ENCODE measurements around the gene CACNA1C.

CACNA1C gene

DNA sequence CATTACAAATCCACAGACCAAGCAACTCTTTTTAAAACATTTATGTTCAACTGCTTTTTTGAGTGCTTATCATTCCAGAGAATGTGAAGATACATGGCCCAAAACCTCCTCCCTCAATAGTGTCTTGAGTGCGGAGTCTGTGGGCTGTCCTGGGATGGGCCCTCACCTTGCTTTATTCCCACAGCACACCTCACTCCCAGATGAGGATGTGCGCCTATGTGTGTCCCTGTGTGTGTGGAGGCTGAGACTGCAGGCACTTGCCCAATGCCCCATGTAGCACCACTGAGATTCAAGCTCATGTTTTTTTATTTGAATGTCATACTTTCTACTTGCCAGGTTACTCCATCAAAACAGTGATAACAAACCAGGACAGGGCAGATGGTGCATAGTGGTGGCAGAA is 291.7 kb downstream of the CACNA1C start:
- in situ Hi-C loops (cut with HindIII; ENCODE audit: low sequenced_read_pairs) = no loop called here
- no peak for DNase-seq (ENCODE audit: low read depth)
- H3K4me3 ChIP-seq (ENCODE audit: low read depth, low read length) = no peak overlapping the region
- TF ChIP-seq, protein P1, sequence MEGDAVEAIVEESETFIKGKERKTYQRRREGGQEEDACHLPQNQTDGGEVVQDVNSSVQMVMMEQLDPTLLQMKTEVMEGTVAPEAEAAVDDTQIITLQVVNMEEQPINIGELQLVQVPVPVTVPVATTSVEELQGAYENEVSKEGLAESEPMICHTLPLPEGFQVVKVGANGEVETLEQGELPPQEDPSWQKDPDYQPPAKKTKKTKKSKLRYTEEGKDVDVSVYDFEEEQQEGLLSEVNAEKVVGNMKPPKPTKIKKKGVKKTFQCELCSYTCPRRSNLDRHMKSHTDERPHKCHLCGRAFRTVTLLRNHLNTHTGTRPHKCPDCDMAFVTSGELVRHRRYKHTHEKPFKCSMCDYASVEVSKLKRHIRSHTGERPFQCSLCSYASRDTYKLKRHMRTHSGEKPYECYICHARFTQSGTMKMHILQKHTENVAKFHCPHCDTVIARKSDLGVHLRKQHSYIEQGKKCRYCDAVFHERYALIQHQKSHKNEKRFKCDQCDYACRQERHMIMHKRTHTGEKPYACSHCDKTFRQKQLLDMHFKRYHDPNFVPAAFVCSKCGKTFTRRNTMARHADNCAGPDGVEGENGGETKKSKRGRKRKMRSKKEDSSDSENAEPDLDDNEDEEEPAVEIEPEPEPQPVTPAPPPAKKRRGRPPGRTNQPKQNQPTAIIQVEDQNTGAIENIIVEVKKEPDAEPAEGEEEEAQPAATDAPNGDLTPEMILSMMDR (IDR thresholded peaks at IDR 0.05; ENCODE audit: low read depth, low read length, missing control alignments) = no peak

DNA sequence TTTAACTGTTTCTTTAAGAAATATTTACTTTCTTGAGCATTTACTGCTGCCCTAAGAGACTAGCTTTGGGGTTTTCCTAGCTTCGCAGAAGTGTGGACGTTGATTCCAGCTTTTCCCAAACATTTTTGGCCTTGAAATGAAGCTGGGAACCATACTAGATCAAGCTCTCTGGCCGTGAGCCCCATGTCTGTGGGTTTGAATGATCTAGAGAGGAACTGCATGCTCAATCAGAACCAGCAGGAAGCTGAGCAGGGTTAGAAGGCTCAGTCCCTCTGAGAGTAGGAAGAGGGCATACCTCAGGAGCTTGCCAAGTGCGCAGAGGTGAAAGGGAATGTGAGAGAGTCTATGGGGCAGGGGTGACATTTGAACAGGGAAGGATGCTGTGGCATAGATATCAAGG is 292.1 kb downstream of the CACNA1C start:
- TF ChIP-seq, protein P1 (IDR thresholded peaks at IDR 0.05; ENCODE audit: low read depth, low read length, missing control alignments) = no peak
- in situ Hi-C loops (cut with HindIII; ENCODE audit: low sequenced_read_pairs) = no loop called here
- no peak overlapping the region for H3K4me3 ChIP-seq (ENCODE audit: low read depth, low read length)
- peak; percentile 58 for DNase-seq (ENCODE audit: low read depth)

DNA sequence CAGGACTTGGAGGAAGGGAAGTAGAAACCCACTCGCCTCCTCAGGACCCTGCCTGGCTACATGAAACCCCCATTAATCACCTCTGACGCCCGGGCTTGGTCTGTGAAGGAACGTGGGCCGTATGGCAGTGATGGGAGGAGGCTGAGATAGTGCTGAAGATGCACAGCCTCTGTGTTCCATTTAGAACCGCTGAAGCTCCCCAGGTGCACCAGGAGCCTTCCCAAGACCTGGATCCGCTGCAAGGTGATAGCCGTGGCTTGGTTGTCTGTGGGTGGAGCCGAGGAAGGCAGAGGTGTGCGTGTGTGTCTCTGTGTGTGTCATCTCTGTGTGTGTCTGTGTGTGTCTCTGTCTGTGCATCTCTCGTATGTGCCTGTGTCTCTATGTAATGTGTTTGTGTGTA is 293.1 kb downstream of the CACNA1C start:
- TF ChIP-seq, protein P1 (IDR thresholded peaks at IDR 0.05; ENCODE audit: low read depth, low read length, missing control alignments) = no peak
- H3K4me3 ChIP-seq (ENCODE audit: low read depth, low read length) = no peak overlapping the region
- no peak for DNase-seq (ENCODE audit: low read depth)
- in situ Hi-C loops (cut with HindIII; ENCODE audit: low sequenced_read_pairs) = no loop called here

DNA sequence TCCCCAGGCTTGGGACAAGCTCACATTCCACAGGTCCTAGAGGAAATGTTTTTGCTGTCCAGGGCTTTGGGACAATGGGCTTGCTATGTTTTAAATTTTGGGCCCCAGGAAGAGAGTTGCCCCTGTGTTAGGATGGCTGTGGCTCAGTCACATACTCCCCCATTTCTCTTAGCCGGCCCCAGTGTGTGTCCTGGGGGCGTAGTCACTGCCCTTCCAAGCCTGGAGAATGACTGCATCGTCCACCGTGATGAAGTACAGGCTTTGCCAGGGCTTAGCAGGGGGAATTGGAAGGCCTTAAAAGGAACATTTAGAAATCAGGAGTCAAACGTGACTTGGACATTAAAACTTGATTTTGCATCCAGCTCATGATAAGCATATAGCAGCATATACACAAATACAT is 293.6 kb downstream of the CACNA1C start:
- no peak for DNase-seq (ENCODE audit: low read depth)
- TF ChIP-seq, protein P1 (IDR thresholded peaks at IDR 0.05; ENCODE audit: low read depth, low read length, missing control alignments) = no peak
- in situ Hi-C loops (cut with HindIII; ENCODE audit: low sequenced_read_pairs) = no loop called here
- H3K4me3 ChIP-seq (ENCODE audit: low read depth, low read length) = no peak overlapping the region

DNA sequence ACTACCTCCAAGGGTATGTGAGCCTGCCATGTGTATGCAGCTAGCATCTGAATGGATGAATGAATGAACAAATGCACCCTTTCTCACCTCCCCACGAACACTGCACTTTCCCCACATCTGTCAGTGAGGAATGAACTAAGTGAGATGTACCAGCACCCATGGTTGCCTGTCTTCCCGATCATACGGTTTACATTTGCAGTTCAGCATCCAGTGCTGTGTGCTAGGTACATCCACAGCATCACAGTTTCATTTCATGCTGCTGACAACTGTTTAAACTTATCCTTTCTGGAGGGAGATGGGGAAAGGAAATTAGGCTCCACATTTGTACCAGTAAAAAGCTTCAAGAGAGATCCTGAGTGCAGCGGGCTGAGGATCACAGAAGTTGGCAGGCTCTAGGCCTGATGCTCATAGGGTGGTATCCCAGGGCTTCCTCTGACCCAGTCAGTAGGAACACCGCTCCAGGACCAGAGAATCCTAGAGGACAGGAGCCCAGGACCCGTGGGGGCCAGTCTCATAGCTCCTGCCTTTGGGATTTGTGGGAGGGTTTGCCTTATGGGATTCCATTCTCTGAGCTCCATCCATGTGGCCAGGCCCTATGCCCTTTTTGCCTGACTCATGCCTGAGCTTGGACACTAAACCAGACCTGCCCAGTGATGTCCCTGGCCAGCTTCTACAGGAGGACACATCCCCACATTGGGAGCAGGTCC is 294.5 kb downstream of the CACNA1C start:
- no peak overlapping the region for H3K4me3 ChIP-seq (ENCODE audit: low read depth, low read length)
- in situ Hi-C loops (cut with HindIII; ENCODE audit: low sequenced_read_pairs) = no loop called here
- TF ChIP-seq, protein P1 (IDR thresholded peaks at IDR 0.05; ENCODE audit: low read depth, low read length, missing control alignments) = no peak
- no peak for DNase-seq (ENCODE audit: low read depth)

DNA sequence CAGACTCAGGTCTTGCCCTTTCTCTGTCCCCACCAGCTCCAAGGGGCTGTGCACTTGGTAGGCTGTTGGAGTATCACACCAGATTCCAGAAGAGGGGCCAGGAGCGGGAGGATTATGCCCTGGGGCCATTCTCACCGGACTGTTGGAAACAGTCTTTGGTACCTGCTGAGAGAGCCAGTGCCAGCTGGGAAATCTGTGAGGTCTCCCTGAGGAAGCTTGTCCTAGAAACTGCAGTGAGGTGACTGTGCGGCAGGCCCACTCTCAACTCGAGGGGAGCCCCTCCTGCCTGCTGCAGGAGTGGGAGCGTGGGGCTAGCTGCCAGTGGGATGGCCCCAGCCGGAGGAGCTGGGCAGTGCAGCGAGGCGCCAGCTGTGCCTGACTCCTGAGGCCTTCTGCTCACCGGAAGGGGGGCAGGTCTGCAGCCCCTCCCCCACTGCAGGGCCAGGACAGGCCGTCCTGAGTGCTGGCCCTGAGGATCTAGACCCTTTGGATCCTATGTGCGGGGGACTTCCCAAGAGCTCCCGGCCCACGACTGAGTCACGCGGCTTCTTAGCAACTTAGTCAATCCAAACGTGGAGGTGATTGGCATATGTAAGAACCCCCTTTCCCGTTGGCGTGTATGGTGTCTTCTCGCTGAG is 295.2 kb downstream of the CACNA1C start:
- no peak for DNase-seq (ENCODE audit: low read depth)
- TF ChIP-seq, protein P1 (IDR thresholded peaks at IDR 0.05; ENCODE audit: low read depth, low read length, missing control alignments) = no peak
- in situ Hi-C loops (cut with HindIII; ENCODE audit: low sequenced_read_pairs) = no loop called here

More for the DNA sequence above, 295.2 kb downstream of the CACNA1C start:
- no peak overlapping the region for H3K4me3 ChIP-seq (ENCODE audit: low read depth, low read length)
